ENCODE data around the gene NR1H3. TPM values are rescaled to one million over a fixed set of nuclear protein-coding genes. Genes with fewer than 3 reads are reported as not detected.

The NR1H3 gene
- total RNA-seq, 1 experiment from 2014 or later = 26.3 TPM

GRCh38 chr11:47278769-47279168, 21.0 kb downstream of the NR1H3 start:
- H3K27me3 Mint-ChIP-seq (ENCODE audit: low read depth) = no peaks in the 10 kb centered on the region
- Histone ChIP-seq H2AFZ (ENCODE audit: low read length) (no peak overlapping the region), H4K5ac (ENCODE audit: insufficient read length, low read depth, low read length) (no peak overlapping the region), H2AK5ac (ENCODE audit: insufficient read length, low read length) (no peak overlapping the region), H3K27me3 (ENCODE audit: insufficient read depth, low read length) (no peaks in the 10 kb centered on the region), H3K4me1 (ENCODE audit: insufficient read depth, low read length) (no peaks in the 10 kb centered on the region), H3K9me3 (ENCODE audit: control insufficient read depth, low read depth, low read length) (no peaks in the 10 kb centered on the region), H3K23ac (ENCODE audit: insufficient read length, low read depth, low read length) (no peak overlapping the region), H3K23me2 (ENCODE audit: insufficient read length, low read depth, low read length, poor library complexity, severe bottlenecking) (no peaks in the 10 kb centered on the region), H3T11ph (ENCODE audit: low read length) (no peak overlapping the region), H2BK20ac (ENCODE audit: low read depth, low read length, poor library complexity, severe bottlenecking) (no peak overlapping the region), H2BK120ac (ENCODE audit: low read depth, low read length, poor library complexity, severe bottlenecking) (no peak overlapping the region), H3K18ac (ENCODE audit: insufficient read length, low read depth, low read length) (no peak overlapping the region), H2BK12ac (ENCODE audit: insufficient read length, low read depth, low read length) (no peak overlapping the region), H2BK15ac (ENCODE audit: low read depth, low read length) (no peak overlapping the region), H3K79me2 (ENCODE audit: insufficient read depth, low read length) (no peaks in the 10 kb centered on the region), H3K79me1 (ENCODE audit: insufficient read depth, low read depth, low read length, poor library complexity, severe bottlenecking) (no peaks in the 10 kb centered on the region), H4K91ac (ENCODE audit: insufficient read length, low read depth, low read length) (no peak overlapping the region), H3K4me2 (ENCODE audit: insufficient read depth, insufficient read length, low read length) (no peak overlapping the region), H3K9ac (ENCODE audit: extremely low read depth, insufficient read length, low read length) (no peak overlapping the region), H3K27ac (ENCODE audit: insufficient read length, low read depth, low read length) (no peak overlapping the region), H3K4ac (ENCODE audit: low read depth, low read length) (no peak overlapping the region), H3K56ac (ENCODE audit: insufficient read length, low read depth, low read length) (no peak overlapping the region), H3K14ac (ENCODE audit: insufficient read depth, low read length) (no peak overlapping the region), H4K8ac (replicated peaks; ENCODE audit: insufficient read length, low read depth, low read length) (no peak overlapping the region), H2BK5ac (ENCODE audit: insufficient read length, low read length) (no peak overlapping the region), H4K20me1 (ENCODE audit: control insufficient read depth, insufficient read depth, insufficient read length) (no peaks in the 10 kb centered on the region)
- no peak overlapping the region for H3K27ac Mint-ChIP-seq
- WGBS (ENCODE audit: extremely low coverage, insufficient read length, low lambda C conversion rate) = no CpG with 5 or more reads among the region's 4 CpGs
- DNase-seq = no peak
- no peak overlapping the region for H3K4me3 Mint-ChIP-seq
- no peaks in the 10 kb centered on the region for H3K9me3 Mint-ChIP-seq
- peaks cover 2 to 20% of the 10 kb centered on the region in 2 experiments; a peak in 3 of 4 replicates for H3K4me1 Mint-ChIP-seq
- TF ChIP-seq, protein P1, sequence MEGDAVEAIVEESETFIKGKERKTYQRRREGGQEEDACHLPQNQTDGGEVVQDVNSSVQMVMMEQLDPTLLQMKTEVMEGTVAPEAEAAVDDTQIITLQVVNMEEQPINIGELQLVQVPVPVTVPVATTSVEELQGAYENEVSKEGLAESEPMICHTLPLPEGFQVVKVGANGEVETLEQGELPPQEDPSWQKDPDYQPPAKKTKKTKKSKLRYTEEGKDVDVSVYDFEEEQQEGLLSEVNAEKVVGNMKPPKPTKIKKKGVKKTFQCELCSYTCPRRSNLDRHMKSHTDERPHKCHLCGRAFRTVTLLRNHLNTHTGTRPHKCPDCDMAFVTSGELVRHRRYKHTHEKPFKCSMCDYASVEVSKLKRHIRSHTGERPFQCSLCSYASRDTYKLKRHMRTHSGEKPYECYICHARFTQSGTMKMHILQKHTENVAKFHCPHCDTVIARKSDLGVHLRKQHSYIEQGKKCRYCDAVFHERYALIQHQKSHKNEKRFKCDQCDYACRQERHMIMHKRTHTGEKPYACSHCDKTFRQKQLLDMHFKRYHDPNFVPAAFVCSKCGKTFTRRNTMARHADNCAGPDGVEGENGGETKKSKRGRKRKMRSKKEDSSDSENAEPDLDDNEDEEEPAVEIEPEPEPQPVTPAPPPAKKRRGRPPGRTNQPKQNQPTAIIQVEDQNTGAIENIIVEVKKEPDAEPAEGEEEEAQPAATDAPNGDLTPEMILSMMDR (conservative IDR thresholded peaks at IDR 0.05) = no peak
- peaks cover 35 to 80% (median 67%) of the 10 kb centered on the region in 3 experiments; a peak in 6 of 7 replicates for H3K36me3 Mint-ChIP-seq (ENCODE audit: insufficient read depth in 1 of 3, low read depth in 3 of 3)

Data from H9 (cell line).